ENCODE measurements around the gene CDH12. TPM values are rescaled to one million over a fixed set of nuclear protein-coding genes. Genes with fewer than 3 reads are reported as not detected.

The CDH12 gene
- total RNA-seq, 1 donor from 2014 or later: 0.38 TPM

DNA sequence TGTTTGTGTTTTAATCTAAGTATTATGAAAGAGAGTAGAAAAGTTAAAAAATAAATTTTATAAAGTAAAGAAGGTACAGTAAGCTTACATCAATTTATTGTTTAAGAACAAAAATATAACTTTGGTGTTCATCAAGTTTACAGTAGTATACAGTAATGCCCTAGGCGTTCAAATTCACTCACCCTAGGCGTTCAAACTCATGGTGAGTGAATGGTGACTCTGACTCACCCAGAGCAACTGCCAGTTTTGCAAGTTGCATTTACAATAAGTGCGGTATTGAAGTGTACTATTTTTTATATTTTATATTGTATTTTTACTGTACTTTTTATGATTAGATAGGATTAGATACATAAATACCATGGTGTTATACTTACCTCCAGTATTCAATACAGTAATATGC lies 421.3 kb downstream of the CDH12 start:
- DNase-seq (no peak), ATAC-seq (no peak)
- no peaks in the 10 kb centered on the region for H3K9me3 ChIP-seq
- H3K4me3 ChIP-seq: no peak overlapping the region
- no peaks in the 10 kb centered on the region for H3K4me1 ChIP-seq
- no peaks in the 10 kb centered on the region for H3K36me3 ChIP-seq
- no peaks in the 10 kb centered on the region for H3K27me3 ChIP-seq (ENCODE audit: low read depth)
- no peak for TF ChIP-seq CTCF (IDR thresholded peaks at IDR 0.05)
- intact Hi-C loops (cut with DNase I): no loop called here
- no peak overlapping the region for H3K27ac ChIP-seq

GRCh38 chr5:22431406-22431805 lies 421.7 kb downstream of the CDH12 start:
- ATAC-seq (no peak), DNase-seq (no peak)
- intact Hi-C loops (cut with DNase I): no loop called here

DNA sequence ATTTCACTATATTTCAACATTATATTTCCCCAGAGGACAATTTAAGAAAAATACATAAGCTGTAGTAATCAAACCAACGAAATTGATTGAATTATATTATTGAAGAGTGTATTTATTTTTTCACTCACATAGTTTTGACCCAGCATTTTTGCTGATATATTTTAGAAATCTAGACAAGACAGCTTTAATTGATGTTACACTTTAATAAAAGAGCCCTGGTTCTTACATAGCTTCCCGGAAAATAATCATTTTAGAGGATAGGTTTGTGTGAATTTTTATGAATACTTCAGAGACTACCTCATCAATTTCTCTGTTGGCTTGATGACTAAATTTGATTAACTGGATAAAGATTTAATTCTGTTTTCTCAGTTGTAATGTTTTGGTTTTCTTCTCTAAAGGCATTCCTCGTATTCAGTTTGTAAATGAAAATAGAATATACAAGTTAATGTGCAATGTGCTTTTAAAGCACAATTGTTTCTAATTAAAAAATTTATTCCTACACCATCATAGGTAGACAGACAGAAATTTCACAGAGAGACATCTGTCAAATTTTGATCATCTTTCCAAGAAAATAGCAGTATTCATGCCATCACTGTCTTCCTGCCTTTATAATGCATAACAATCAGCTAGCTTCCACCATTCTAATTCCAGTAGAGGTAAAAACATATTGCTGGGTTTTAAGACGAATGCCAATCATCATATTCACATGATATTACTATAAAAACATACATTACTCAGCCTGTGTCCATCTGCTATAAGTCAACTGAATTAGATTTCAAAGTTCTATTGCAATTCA lies 441.4 kb downstream of the CDH12 start:
- ATAC-seq: no peak
- Histone ChIP-seq H3K9me3 (no peaks in the 10 kb centered on the region), H3K27ac (no peak overlapping the region), H3K4me1 (no peaks in the 10 kb centered on the region), H3K27me3 (ENCODE audit: low read depth) (no peaks in the 10 kb centered on the region), H3K36me3 (no peaks in the 10 kb centered on the region), H3K4me3 (no peak overlapping the region)
- intact Hi-C loops (cut with DNase I): no loop called here
- DNase-seq: no peak
- no peak for TF ChIP-seq CTCF (IDR thresholded peaks at IDR 0.05)

More at GRCh38 chr5:22431406-22431805, 421.7 kb downstream of the CDH12 start:
- Histone ChIP-seq H3K27ac (no peak overlapping the region), H3K27me3 (ENCODE audit: low read depth) (no peaks in the 10 kb centered on the region), H3K4me3 (no peak overlapping the region), H3K36me3 (no peaks in the 10 kb centered on the region), H3K4me1 (no peaks in the 10 kb centered on the region), H3K9me3 (no peaks in the 10 kb centered on the region)
- no peak for TF ChIP-seq CTCF (IDR thresholded peaks at IDR 0.05)

- ATAC-seq (no peak), DNase-seq (no peak)
- no peak for TF ChIP-seq CTCF (IDR thresholded peaks at IDR 0.05)
- H3K4me1 ChIP-seq: no peaks in the 10 kb centered on the region
- no peak overlapping the region for H3K27ac ChIP-seq
- intact Hi-C loops (cut with DNase I): no loop called here
- no peak overlapping the region for H3K4me3 ChIP-seq
- no peaks in the 10 kb centered on the region for H3K36me3 ChIP-seq
- H3K9me3 ChIP-seq: no peaks in the 10 kb centered on the region
- no peaks in the 10 kb centered on the region for H3K27me3 ChIP-seq (ENCODE audit: low read depth)
Measured at GRCh38 chr5:22391956-22392355, 461.2 kb downstream of the CDH12 start.

DNA sequence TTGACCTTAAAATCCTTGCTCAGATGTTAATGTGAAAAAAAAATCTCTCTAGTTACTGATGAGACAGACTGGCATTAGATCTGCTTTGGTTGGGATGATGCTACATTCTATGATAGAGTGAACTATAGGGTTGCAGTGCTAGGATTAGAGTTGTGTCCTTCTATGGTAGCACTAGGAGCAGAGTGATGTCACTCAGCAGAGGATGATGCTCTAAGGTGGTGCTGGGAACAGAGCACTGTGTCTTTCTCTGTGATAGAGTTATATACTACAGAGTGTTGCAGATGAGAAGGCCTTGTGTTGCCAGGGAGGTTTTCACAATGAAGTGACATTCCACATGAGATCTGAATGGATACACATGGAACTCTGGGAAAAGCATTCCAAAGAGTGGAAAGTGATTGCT lies 462.3 kb downstream of the CDH12 start:
- no peak overlapping the region for H3K27ac ChIP-seq

More for the DNA sequence above, 462.3 kb downstream of the CDH12 start:
- H3K9me3 ChIP-seq: no peaks in the 10 kb centered on the region
- H3K27me3 ChIP-seq (ENCODE audit: low read depth): no peaks in the 10 kb centered on the region
- intact Hi-C loops (cut with DNase I): no loop called here
- no peaks in the 10 kb centered on the region for H3K36me3 ChIP-seq
- no peak for TF ChIP-seq CTCF (IDR thresholded peaks at IDR 0.05)
- no peaks in the 10 kb centered on the region for H3K4me1 ChIP-seq
- ATAC-seq (no peak), DNase-seq (no peak)
- no peak overlapping the region for H3K4me3 ChIP-seq
